K562 (cell line): Measurements from ENCODE around the gene ST8SIA1. TPM values are rescaled to one million over a fixed set of nuclear protein-coding genes. Genes with fewer than 3 reads are reported as not detected.

Experiments used
- ATAC-seq: fragments of 200-7000 bp; cut with Tn5 transposase; 3 replicates; pipeline ENCODE4 v1.9.1; 2020; ENCODE audit warnings: moderate library complexity
- BruUV-seq: library from RNA; stranded (reverse); fragments of 400-500 nt; replicated peaks from 2 replicates; lab custom pipeline; 2021; lab: Mats Ljungman, UMichigan
- CTCF ChIA-PET: fragments of 300-600 bp; formaldehyde crosslinking; extraction: SDS; loops from one replicate; lab custom pipeline; 2021; ENCODE audit warnings: low intra/inter-chr PET ratio; lab: Yijun Ruan, JAX
- POLR2A ChIA-PET: fragments of 300-600, 350-650 bp; sonication (Branson Sonifier 250); formaldehyde crosslinking; extraction: SDS; loops from one replicate; lab custom pipeline; 2021; ENCODE audit warnings: antibody characterized with exemption, inconsistent platforms; lab: Yijun Ruan, JAX
- DNase-seq, 4 experiments: peaks; one replicate each; pipeline versions ENCODE4 v3.0.0 to v3.0.0-alpha.2; 2011 to 2018; ENCODE audit warnings: low spot score in 3 of 4, mixed read lengths in 3 of 4; ENCODE audit errors: extremely low read depth in 1 of 4
- FAIRE-seq: peaks from 2 replicates; lab custom pipeline; 2011; peaks lifted over from hg19 to GRCh38; lab: Jason Lieb, UNC
- H2AFZ ChIP-seq: 2 replicates; pipeline ENCODE4 v1.6.0; 2011; ENCODE audit warnings: low read depth, low read length, control low read depth, inconsistent platforms
- H3K27ac ChIP-seq: fragments of 200-600 bp; 3 replicates; pipeline ENCODE4 v1.8.0; 2011; ENCODE audit warnings: low read depth, mild to moderate bottlenecking, control low read depth, inconsistent platforms, low read length, moderate library complexity, mixed read lengths; ENCODE audit errors: extremely low read depth
- H3K27me3 ChIP-seq, 2 experiments: fragments of 300-600 bp in 1 of 2; 2 replicates in 1 of 2; 3 replicates in 1 of 2; pipeline versions ENCODE4 v1.6.0 to v1.8.0; 2011; ENCODE audit warnings: inconsistent platforms in 2 of 2, low read length in 2 of 2, mild to moderate bottlenecking in 1 of 2, mixed read lengths in 1 of 2, moderate library complexity in 1 of 2; ENCODE audit not compliant: control insufficient read depth in 2 of 2, insufficient read depth in 2 of 2
- H3K36me3 ChIP-seq: fragments of 300-600 bp; 3 replicates; pipeline ENCODE4 v1.8.0; 2011; ENCODE audit warnings: mild to moderate bottlenecking, low read length, inconsistent platforms; ENCODE audit not compliant: control insufficient read depth, insufficient read depth
- H3K4me1 ChIP-seq, 2 experiments: fragments of 200-600 bp in 1 of 2; replicated peaks in 1 of 2; 2 replicates in 1 of 2; 3 replicates in 1 of 2; pipeline versions ENCODE4 v1.5.1 to v1.8.0; 2011; ENCODE audit warnings: inconsistent platforms in 2 of 2, low read length in 2 of 2, mild to moderate bottlenecking in 1 of 2, mixed read lengths in 1 of 2, moderate library complexity in 1 of 2; ENCODE audit not compliant: control insufficient read depth in 2 of 2, insufficient read depth in 2 of 2
- H3K4me2 ChIP-seq: 2 replicates; pipeline ENCODE4 v1.6.1; 2011; ENCODE audit warnings: low read length, control low read depth, inconsistent platforms, mixed read lengths; ENCODE audit not compliant: insufficient read depth
- H3K4me3 ChIP-seq: fragments of 200-600 bp; sonication (generic), shearing (Covaris generic); 2 replicates; pipeline ENCODE4 v1.5.1; 2016; ENCODE audit warnings: control low read depth, inconsistent platforms
- H3K79me2 ChIP-seq: fragments of 200-600 bp; 3 replicates; pipeline ENCODE4 v1.8.0; 2011; ENCODE audit warnings: low read length, inconsistent platforms; ENCODE audit not compliant: control insufficient read depth, insufficient read depth
- H3K9ac ChIP-seq, 2 experiments: 2 replicates each; pipeline versions ENCODE4 v1.6.0 to v1.6.1; 2011; ENCODE audit warnings: low read depth in 2 of 2, low read length in 2 of 2, control low read depth in 1 of 2, inconsistent platforms in 1 of 2, mild to moderate bottlenecking in 1 of 2, mixed read lengths in 1 of 2; ENCODE audit not compliant: insufficient read depth in 1 of 2
- H3K9me1 ChIP-seq: one replicate; pipeline ENCODE4 v1.6.0; 2011; ENCODE audit warnings: inconsistent platforms, mild to moderate bottlenecking, low read length, moderate library complexity; ENCODE audit not compliant: control insufficient read depth, insufficient read depth
- H3K9me3 ChIP-seq: replicated peaks from 2 replicates; pipeline ENCODE4 v1.5.1; 2011; ENCODE audit warnings: low read depth, low read length, inconsistent platforms; ENCODE audit not compliant: control insufficient read depth, insufficient read depth
- H4K20me1 ChIP-seq: replicated peaks from 2 replicates; pipeline ENCODE4 v1.6.1; 2011; ENCODE audit warnings: low read length, inconsistent platforms, mixed read lengths; ENCODE audit not compliant: control insufficient read depth, insufficient read depth
- CBFB ChIP-seq: sonication (generic); formaldehyde crosslinking; IDR thresholded peaks from 2 replicates; pipeline ENCODE4 v1.4.0; 2020; ENCODE audit warnings: mild to moderate bottlenecking, missing genetic modification reagents
- ETV6 ChIP-seq, 3 experiments: fragments of 150-350 bp in 1 of 3; sonication (generic) in 1 of 3; formaldehyde crosslinking in 1 of 3; IDR thresholded peaks; 2 replicates each; pipeline versions ENCODE4 v1.6.1 to v1.8.0; 2014 to 2022; ENCODE audit warnings: borderline replicate concordance in 2 of 3, low read depth in 2 of 3, antibody characterized with exemption in 1 of 3, low read length in 1 of 3, mild to moderate bottlenecking in 1 of 3, missing genetic modification reagents in 1 of 3
- POLR3G ChIP-seq: IDR thresholded peaks from 2 replicates; pipeline ENCODE4 v1.6.1; 2011; ENCODE audit not compliant: insufficient read length, insufficient replicate concordance; ENCODE audit errors: extremely low read depth
- PTTG1 ChIP-seq: fragments of 450-650 bp; IDR thresholded peaks from 2 replicates; pipeline ENCODE4 v1.6.1; 2016; ENCODE audit warnings: low read depth, mild to moderate bottlenecking, missing genetic modification characterization, missing compliant biosample characterization
- SMAD2 ChIP-seq: fragments of 150-350 bp; IDR thresholded peaks from 2 replicates; pipeline ENCODE4 v1.6.1; 2014; ENCODE audit warnings: low read depth, mild to moderate bottlenecking, low read length
- ZFPM2 ChIP-seq: fragments of 250-450 bp; sonication (Bioruptor Pico); IDR thresholded peaks from 2 replicates; pipeline ENCODE4 v1.5.1; 2022; ENCODE audit warnings: mild to moderate bottlenecking
- ZNF143 ChIP-seq: sonication (generic); formaldehyde crosslinking; IDR thresholded peaks from 2 replicates; pipeline ENCODE4 v1.9.0; 2022; ENCODE audit warnings: mild to moderate bottlenecking, missing genetic modification reagents
- ZNF224 ChIP-seq: sonication (generic); formaldehyde crosslinking; IDR thresholded peaks from 2 replicates; pipeline ENCODE4 v1.8.0; 2022; ENCODE audit warnings: mild to moderate bottlenecking, missing genetic modification reagents
- ZNF253 ChIP-seq: fragments of 250-450 bp; sonication (Bioruptor Pico); conservative IDR thresholded peaks from 2 replicates; pipeline ENCODE4 v1.6.1; 2021; ENCODE audit warnings: mild to moderate bottlenecking
- ZNF785 ChIP-seq: fragments of 250-450 bp; sonication (Bioruptor Pico); IDR thresholded peaks from 2 replicates; pipeline ENCODE4 v1.4.0; 2020; ENCODE audit warnings: mild to moderate bottlenecking
- WGBS: fragments of 100-300 bp; shearing (Covaris generic); methylation state at CpG from one replicate; pipeline ENCODE4 v1.1.6; 2016; ENCODE audit warnings: low coverage, mixed read lengths; ENCODE audit not compliant: insufficient coverage; ENCODE audit errors: missing lambda C conversion rate; 5-methylcytosine and 5-hydroxymethylcytosine counted together
- in situ Hi-C: fragments of 300-500 bp; cut with MboI; formaldehyde crosslinking; loops from 4 replicates; pipeline ENCODE4 v1.15.0; 2018; ENCODE audit warnings: inconsistent platforms, mixed read lengths
- intact Hi-C: fragments of 100-400 bp; cut with micrococcal nuclease; formaldehyde crosslinking; loops from 2 replicates; pipeline ENCODE4 v1.14.2; 2022
- polyA plus RNA-seq, 8 experiments: library from polyadenylated mRNA; depleted of rRNA in 4 of 8; stranded (reverse) in 5 of 8; unstranded in 3 of 8; fragments of >200 nt; fragmentation: Nextera tagmentation in 2 of 8; fragmentation: Illumina TruSeq in 1 of 8; extraction: Ambion mirVana in 2 of 8; extraction: Trizol in 1 of 8; gene quantifications; 2 replicates each; pipeline versions ENCODE4 v1.2.1 to v1.2.3, GENCODE V29; 2011 to 2014; ENCODE audit warnings: inconsistent platforms in 1 of 8, missing spikeins in 1 of 8
- total RNA-seq, 7 experiments: library from RNA; depleted of rRNA in 6 of 7; stranded (reverse); fragments of >200 nt in 6 of 7; fragmentation: Illumina TruSeq in 2 of 7; extraction: Trizol in 2 of 7; gene quantifications; 2 replicates each; pipeline versions ENCODE4 v1.2.1 to v1.2.3, GENCODE V29; 2011 to 2021; ENCODE audit warnings: low replicate concordance in 1 of 7

Gene ST8SIA1
- total and polyA plus RNA-seq, 9 of the 15 experiments (the other 6 are each of a cell fraction or from before 2014, with no cell fraction given) = 0.86 to 26.3 (median 4.3) TPM

- CTCF ChIA-PET = no interaction called here
- POLR2A ChIA-PET = no interaction called here
- WGBS = 0% methylated on average over 1 of the region's 1 CpG
Observed at GRCh38 chr12:22190969-22191368, 143.5 kb downstream of the ST8SIA1 start.

GRCh38 chr12:22188431-22188830 lies 146.1 kb downstream of the ST8SIA1 start:
- CTCF ChIA-PET = no interaction called here

More at GRCh38 chr12:22190969-22191368, 143.5 kb downstream of the ST8SIA1 start:
- Histone ChIP-seq H3K9me1 (no peaks in the 10 kb centered on the region), H3K27ac (no peak overlapping the region), H3K4me2 (no peak overlapping the region), H3K27me3 (no peaks in the 10 kb centered on the region), H2AFZ (no peak overlapping the region), H3K4me1 (no peaks in the 10 kb centered on the region), H4K20me1 (no peaks in the 10 kb centered on the region), H3K79me2 (no peaks in the 10 kb centered on the region)
- no peak for DNase-seq
- no TSS peak for BruUV-seq
- in situ Hi-C loops = no loop called here
- TF ChIP-seq ZNF785 (CRISPR knock-in tag) (no peak), ZNF224 (no peak), ZFPM2 (no peak), POLR3G (no peak)
- TF ChIP-seq, all 486 proteins: peak for 0
- no peak overlapping the region for H3K9ac ChIP-seq
- no peaks in the 10 kb centered on the region for H3K9me3 ChIP-seq
- no peaks in the 10 kb centered on the region for H3K36me3 ChIP-seq
- intact Hi-C loops = no loop called here
- FAIRE-seq = no peak
- no peak overlapping the region for H3K4me3 ChIP-seq
- ATAC-seq = no peak

More at GRCh38 chr12:22188431-22188830, 146.1 kb downstream of the ST8SIA1 start:
- H3K79me2 ChIP-seq = no peaks in the 10 kb centered on the region
- H3K27me3 ChIP-seq = no peaks in the 10 kb centered on the region
- FAIRE-seq (no peak), ATAC-seq (no peak), DNase-seq (no peak)
- no peaks in the 10 kb centered on the region for H3K36me3 ChIP-seq
- no peak overlapping the region for H2AFZ ChIP-seq
- in situ Hi-C loops (no loop called here), intact Hi-C loops (no loop called here)
- H3K4me2 ChIP-seq = no peak overlapping the region
- TF ChIP-seq SMAD2 = no peak
- no peak for TF ChIP-seq ETV6 (IDR thresholded peaks at IDR 0.05; ENCODE audit: borderline replicate concordance in 1 of 2, low read depth in 2 of 2, low read length in 1 of 2)
- no peak for TF ChIP-seq ETV6 (CRISPR knock-in tag; IDR thresholded peaks at IDR 0.05; ENCODE audit: borderline replicate concordance)
- no peak for TF ChIP-seq ZNF253 (CRISPR knock-in tag)
- no peak for TF ChIP-seq CBFB (CRISPR knock-in tag)
- TF ChIP-seq PTTG1 (tag) = no peak
- no peak for TF ChIP-seq ZNF143
- no peak overlapping the region for H3K4me3 ChIP-seq
- H3K4me1 ChIP-seq = no peaks in the 10 kb centered on the region
- H3K27ac ChIP-seq = no peak overlapping the region
- no peaks in the 10 kb centered on the region for H3K9me1 ChIP-seq
- H3K9me3 ChIP-seq = no peaks in the 10 kb centered on the region
- no peak overlapping the region for H3K9ac ChIP-seq
- 0% methylated on average over 1 of the region's 3 CpGs for WGBS
- BruUV-seq = no TSS peak
- POLR2A ChIA-PET = no interaction called here
- H4K20me1 ChIP-seq = no peaks in the 10 kb centered on the region
